ENCODE measurements around the gene RUVBL1. TPM values are rescaled to one million over a fixed set of nuclear protein-coding genes. Genes with fewer than 3 reads are reported as not detected.
A peak's percentile ranks its signal among the peaks of the same experiment; 100 is the strongest.

Gene RUVBL1
- total and polyA plus RNA-seq, 8 donors: 3.5 to 26.4 (median 13.4) TPM; not detected in 1

- 3 to 11% (median 5%) methylated on average over 5 to 79 of the region's 79 CpGs for WGBS, 5 donors
- intact Hi-C loops (cut with DNase I; ENCODE audit: low total_unique reads): loop anchor here (10.0 kb wide), 1 partner anchor 418 kb away; the partner anchor contains the start of gene GATA2
- Histone ChIP-seq H3K4me1 (peaks cover 22 to 58% (median 54%) of the 10 kb centered on the region in 4 donors), H3K27me3 (no peaks in the 10 kb centered on the region), H3K4me3 (peak overlapping the region; percentile 46 to 68 (median 51)), H3K27ac (peak overlapping the region in 4 of 5 donors; percentile 63 to 79 (median 73)), H3K9me3 (no peaks in the 10 kb centered on the region), H3K36me3 (peaks cover 13 to 51% (median 35%) of the 10 kb centered on the region in 4 donors)
- DNase-seq: peak; percentile 49 to 78
- TF ChIP-seq POLR2AphosphoS5 (IDR thresholded peaks at IDR 0.05) (no peak), POLR2A (IDR thresholded peaks at IDR 0.05) (no peak), EP300 (IDR thresholded peaks at IDR 0.05) (no peak), CTCF (IDR thresholded peaks at IDR 0.05) (no peak)
These were observed 47.0 kb downstream of the RUVBL1 start for GRCh38 chr3:128076483-128077201.

GRCh38 chr3:128075522-128076482, 47.8 kb downstream of the RUVBL1 start:
- Histone ChIP-seq H3K27ac (peak overlapping the region; percentile 59 to 79 (median 70)), H3K4me3 (peak overlapping the region; percentile 46 to 68 (median 51)), H3K27me3 (no peaks in the 10 kb centered on the region), H3K36me3 (peaks cover 21 to 51% (median 36%) of the 10 kb centered on the region in 4 donors), H3K4me1 (peaks cover 18 to 52% (median 51%) of the 10 kb centered on the region in 4 donors), H3K9me3 (no peaks in the 10 kb centered on the region)
- TF ChIP-seq POLR2AphosphoS5 (IDR thresholded peaks at IDR 0.05) (peak in 2 of 3 donors; percentile 55 to 91), POLR2A (IDR thresholded peaks at IDR 0.05) (no peak), CTCF (IDR thresholded peaks at IDR 0.05) (peak in 5 of 7 experiments; percentile 87 to 97 (median 93))
- DNase-seq: peak; percentile 93 to 96
- intact Hi-C loops (cut with DNase I; ENCODE audit: low total_unique reads): loop anchor here (10.0 kb wide), 1 partner anchor 419 kb away; the partner anchor contains the start of gene GATA2
- WGBS, 5 donors: 2 to 6% (median 4%) methylated on average over 48 to 78 of the region's 78 CpGs

- H3K27ac ChIP-seq: peak overlapping the region; percentile 59 to 79 (median 70)
- H3K4me1 ChIP-seq: peaks cover 18 to 52% (median 50%) of the 10 kb centered on the region in 4 donors
- H3K9me3 ChIP-seq: no peaks in the 10 kb centered on the region
- peak overlapping the region; percentile 46 to 68 (median 51) for H3K4me3 ChIP-seq
- WGBS, 5 donors: 7 to 17% (median 9%) methylated on average over 7 of the region's 7 CpGs
- intact Hi-C loops (cut with DNase I; ENCODE audit: low total_unique reads): loop anchor here (10.0 kb wide), 1 partner anchor 420 kb away; the partner anchor contains the start of gene GATA2
- H3K36me3 ChIP-seq: peaks cover 30 to 53% (median 40%) of the 10 kb centered on the region in 4 donors
- no peak for DNase-seq
- TF ChIP-seq CTCF (IDR thresholded peaks at IDR 0.05): no peak
- TF ChIP-seq EP300 (IDR thresholded peaks at IDR 0.05): no peak
- H3K27me3 ChIP-seq: no peaks in the 10 kb centered on the region
These were observed 48.6 kb downstream of the RUVBL1 start for GRCh38 chr3:128074851-128075521.

Data from stomach (tissue), 9 donors.